Upper lobe of left lung (tissue), 6 donors: ENCODE measurements around the gene SGMS1. TPM values are rescaled to one million over a fixed set of nuclear protein-coding genes. Genes with fewer than 3 reads are reported as not detected.
"Not testable (repeated sequence)": the region's sequence is repeated elsewhere in the genome, so short reads cannot be mapped to it uniquely, and the experiment has no call there.

Experiments
- ATAC-seq, 2 donors: fragments of 200-7000 bp; cut with Tn5 transposase; one replicate each; pipeline ENCODE4 v1.9.1; 2022; ENCODE audit warnings: mild to moderate bottlenecking in 2 of 2, moderate library complexity in 2 of 2; ENCODE audit not compliant: low FRiP score in 2 of 2
- DNase-seq, 2 donors: peaks; one replicate each; pipeline ENCODE4 v3.0.0-alpha.2; 2019 to 2020
- H3K27ac ChIP-seq, 4 donors: fragments of 200-600 bp; sonication (generic); one replicate each; pipeline ENCODE4 v1.5.1; 2016 to 2019
- H3K27me3 ChIP-seq, 4 donors: fragments of 200-600 bp; sonication (generic); one replicate each; pipeline ENCODE4 v1.5.1; 2017 to 2019
- H3K36me3 ChIP-seq, 4 donors: fragments of 200-600 bp; sonication (generic); one replicate each; pipeline ENCODE4 v1.5.1; 2016 to 2019
- H3K4me1 ChIP-seq, 4 donors: fragments of 200-600 bp; sonication (generic); one replicate each; pipeline ENCODE4 v1.5.1; 2018 to 2019
- H3K4me3 ChIP-seq, 4 donors: fragments of 200-600 bp; sonication (generic); one replicate each; pipeline ENCODE4 v1.5.1; 2017 to 2019; ENCODE audit warnings: mild to moderate bottlenecking in 2 of 4, moderate library complexity in 1 of 4
- H3K9me3 ChIP-seq, 4 donors: fragments of 200-600 bp; sonication (generic); one replicate each; pipeline ENCODE4 v1.5.1; 2018 to 2019
- CTCF ChIP-seq, 6 experiments: fragments of 450-650 bp in 4 of 6; fragments of 200-600 bp in 2 of 6; sonication (generic) in 2 of 6; IDR thresholded peaks; one replicate each; pipeline ENCODE4 v1.5.1; 2016 to 2019; ENCODE audit warnings: antibody characterized with exemption in 6 of 6
- EP300 ChIP-seq, 4 donors: sonication (generic); formaldehyde crosslinking; IDR thresholded peaks; one replicate each; pipeline ENCODE4 v1.5.1; 2017; ENCODE audit warnings: antibody characterized with exemption in 4 of 4, control low read depth in 2 of 4
- POLR2A ChIP-seq, 4 donors: fragments of 450-650 bp; IDR thresholded peaks; one replicate each; pipeline ENCODE4 v1.5.1; 2016 to 2017; ENCODE audit warnings: antibody characterized with exemption in 4 of 4, mild to moderate bottlenecking in 2 of 4
- POLR2AphosphoS5 ChIP-seq, 2 donors: sonication (generic); formaldehyde crosslinking; IDR thresholded peaks; one replicate each; pipeline ENCODE4 v1.5.1; 2017; ENCODE audit warnings: antibody characterized with exemption in 2 of 2
- WGBS, 2 donors: methylation state at CpG; one replicate each; pipeline ENCODE4 v1.1.5; 2017 to 2018; 5-methylcytosine and 5-hydroxymethylcytosine counted together
- total RNA-seq, 6 donors: library from RNA; depleted of rRNA in 4 of 6; stranded (reverse); fragments of >200 nt in 4 of 6; gene quantifications; one replicate each; pipeline versions ENCODE4 v1.1.0 to v1.2.1, GENCODE V29; 2016 to 2021
- donor health status: DM: no; HTN: no; CAD: no; lungs with moderate emphysema.
- donor health status: DM: no; HTN: yes; CAD: no; lungs with severe emphysema.

SGMS1 gene
- total RNA-seq, 6 donors from 2014 or later, result 66.7 to 230 (median 173) TPM

- no peaks in the 10 kb centered on the region for H3K9me3 ChIP-seq
- DNase-seq (no peak), ATAC-seq (no peak)
- peak overlapping the region in 1 of 4 donors; percentile 1 for H3K27ac ChIP-seq
- no peak overlapping the region for H3K4me3 ChIP-seq
- no peak for TF ChIP-seq EP300 (IDR thresholded peaks at IDR 0.05)
- TF ChIP-seq CTCF (IDR thresholded peaks at IDR 0.05), result no peak
- no peak for TF ChIP-seq POLR2A (IDR thresholded peaks at IDR 0.05)
- no peak for TF ChIP-seq POLR2AphosphoS5 (IDR thresholded peaks at IDR 0.05)
- H3K27me3 ChIP-seq, result no peaks in the 10 kb centered on the region
- H3K36me3 ChIP-seq, result no peaks in the 10 kb centered on the region
- WGBS, 2 donors, result 91 to 100% methylated on average over 1 of the region's 1 CpG
- peaks cover 5 to 18% (median 16%) of the 10 kb centered on the region in 4 donors for H3K4me1 ChIP-seq
Observed at GRCh38 chr10:50432211-50433009, 191.3 kb downstream of the SGMS1 start.

- ATAC-seq (peak in 1 of 2 donors; percentile 34), DNase-seq (no peak)
- H3K36me3 ChIP-seq, result no peaks in the 10 kb centered on the region
- no peak overlapping the region for H3K4me3 ChIP-seq
- peak overlapping the region in 3 of 4 donors; percentile 1 to 41 (median 27) for H3K27ac ChIP-seq
- no peaks in the 10 kb centered on the region for H3K27me3 ChIP-seq
- peaks cover 5 to 18% (median 16%) of the 10 kb centered on the region in 4 donors for H3K4me1 ChIP-seq
- no peak for TF ChIP-seq CTCF (IDR thresholded peaks at IDR 0.05)
- no peak for TF ChIP-seq EP300 (IDR thresholded peaks at IDR 0.05)
- TF ChIP-seq POLR2AphosphoS5 (IDR thresholded peaks at IDR 0.05), result no peak
- TF ChIP-seq POLR2A (IDR thresholded peaks at IDR 0.05), result no peak
- H3K9me3 ChIP-seq, result no peaks in the 10 kb centered on the region
- WGBS, 2 donors, result 49 to 64% methylated on average over 3 of the region's 3 CpGs
Observed at GRCh38 chr10:50431791-50432190, 192.0 kb downstream of the SGMS1 start.

GRCh38 chr10:50431133-50431532 is 192.6 kb downstream of the SGMS1 start:
- ATAC-seq (peak in 1 of 2 donors; percentile 64), DNase-seq (no peak)
- no peak overlapping the region for H3K4me3 ChIP-seq
- 18 to 24% methylated on average over 4 of the region's 4 CpGs for WGBS, 2 donors
- H3K9me3 ChIP-seq, result no peaks in the 10 kb centered on the region
- H3K4me1 ChIP-seq, result peaks cover 5 to 18% (median 16%) of the 10 kb centered on the region in 4 donors
- H3K27me3 ChIP-seq, result no peaks in the 10 kb centered on the region
- H3K27ac ChIP-seq, result peak overlapping the region in 3 of 4 donors; percentile 1 to 41 (median 27)
- no peaks in the 10 kb centered on the region for H3K36me3 ChIP-seq
- TF ChIP-seq POLR2AphosphoS5 (IDR thresholded peaks at IDR 0.05), result no peak
- TF ChIP-seq EP300 (IDR thresholded peaks at IDR 0.05), result no peak
- no peak for TF ChIP-seq CTCF (IDR thresholded peaks at IDR 0.05)
- no peak for TF ChIP-seq POLR2A (IDR thresholded peaks at IDR 0.05)

- no peak overlapping the region for H3K27ac ChIP-seq
- no peaks in the 10 kb centered on the region for H3K9me3 ChIP-seq
- ATAC-seq (no peak), DNase-seq (no peak)
- H3K4me3 ChIP-seq, result no peak overlapping the region
- TF ChIP-seq EP300 (IDR thresholded peaks at IDR 0.05) (no peak), POLR2AphosphoS5 (IDR thresholded peaks at IDR 0.05) (no peak), POLR2A (IDR thresholded peaks at IDR 0.05) (no peak), CTCF (IDR thresholded peaks at IDR 0.05) (no peak)
- WGBS, 2 donors, result 83 to 100% methylated on average over 1 of the region's 1 CpG
- peaks cover 14 to 22% (median 18%) of the 10 kb centered on the region in 4 donors for H3K4me1 ChIP-seq
- H3K36me3 ChIP-seq, result no peaks in the 10 kb centered on the region
- H3K27me3 ChIP-seq, result no peaks in the 10 kb centered on the region
Observed at GRCh38 chr10:50426485-50426884, 197.3 kb downstream of the SGMS1 start.

- peaks cover 11 to 23% (median 14%) of the 10 kb centered on the region in 4 donors for H3K4me1 ChIP-seq
- H3K36me3 ChIP-seq, ATAC-seq, H3K9me3 ChIP-seq, H3K4me3 ChIP-seq, DNase-seq, H3K27ac ChIP-seq, H3K27me3 ChIP-seq: not testable (repeated sequence)
- 100% methylated on average over 1 of the region's 1 CpG for WGBS, 2 donors
Observed at GRCh38 chr10:50425215-50425614, 198.5 kb downstream of the SGMS1 start.
